Mesenteric fat pad (tissue), 1 donor: ENCODE results near the gene DIP2A. TPM values are rescaled to one million over a fixed set of nuclear protein-coding genes. Genes with fewer than 3 reads are reported as not detected.
A peak's percentile ranks its signal among the peaks of the same experiment; 100 is the strongest.
"Not testable (repeated sequence)": the region's sequence is repeated elsewhere in the genome, so short reads cannot be mapped to it uniquely, and the experiment has no call there.

Experiments
- DNase-seq: peaks from one replicate; pipeline ENCODE4 v3.0.0-alpha.2; 2020; ENCODE audit warnings: low spot score
- total RNA-seq: library from RNA; stranded (reverse); fragmentation: NEBNext Ultra II Directional; extraction: Animal tissue kit (Norgen Biotek cat#: 25700); gene quantifications from one replicate; pipeline ENCODE4 v1.2.1, GENCODE V29; 2021
- donor health status: DM: yes; HTN: yes; CAD: no.

Gene DIP2A
- total RNA-seq, 1 donor from 2014 or later: 33.9 TPM

DNA sequence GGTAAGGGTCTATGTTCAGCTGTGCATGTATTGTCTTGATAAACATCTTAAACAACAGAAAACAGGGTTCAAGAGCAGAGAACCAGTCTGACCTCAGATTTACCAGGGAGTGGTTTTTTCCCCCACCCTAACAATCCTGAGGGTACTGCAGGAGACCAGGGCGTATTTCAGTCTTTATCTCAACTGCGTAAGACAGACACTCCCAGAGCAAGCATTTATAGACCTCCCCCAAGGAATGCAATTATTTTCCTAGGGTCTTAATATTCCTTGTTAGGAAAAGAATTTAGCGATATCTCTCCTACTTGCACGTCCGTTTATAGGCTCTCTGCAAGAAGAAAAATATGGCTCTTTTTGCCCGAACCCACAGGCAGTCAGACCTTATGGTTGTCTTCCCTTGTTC, 9.8 kb upstream of the DIP2A start:
- DNase-seq: not testable (repeated sequence)

DNA sequence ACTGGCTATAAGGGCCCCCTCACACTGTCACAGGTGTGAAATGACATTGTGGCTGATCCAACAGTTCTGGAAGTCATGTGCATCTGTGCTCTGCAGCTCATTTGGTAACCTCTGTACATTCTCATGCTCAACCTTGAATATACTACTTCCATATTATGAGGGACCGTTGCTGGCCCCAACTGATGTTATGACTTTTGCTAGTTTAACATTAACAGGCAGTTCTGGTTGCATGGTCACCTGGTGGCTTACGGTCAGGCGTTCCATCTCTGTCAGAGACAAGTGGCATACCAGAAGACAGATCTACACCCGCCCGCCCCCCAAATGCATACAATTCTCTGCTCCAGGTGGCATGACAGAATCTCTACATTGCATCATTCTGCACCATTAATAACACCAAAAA, 6.0 kb upstream of the DIP2A start:
- peak; percentile 39 for DNase-seq

DNA sequence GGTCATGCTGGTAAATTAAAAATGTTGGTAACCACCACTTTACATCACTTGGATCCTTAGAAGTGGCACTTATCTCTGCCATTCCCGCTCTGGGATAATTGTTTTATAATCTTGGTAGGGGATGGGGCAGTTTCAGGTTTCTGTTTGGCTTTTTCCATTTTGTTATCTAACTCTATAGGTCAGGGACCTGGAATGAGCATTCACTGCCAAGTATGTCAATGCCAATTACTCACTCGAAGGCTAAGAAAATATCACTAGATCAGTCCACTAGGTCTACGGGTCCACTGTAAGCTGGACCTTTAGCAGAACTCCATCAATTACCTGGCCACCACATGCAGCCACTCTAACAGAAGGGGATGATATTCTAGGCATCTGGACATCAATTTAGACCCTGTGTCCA, 4.5 kb upstream of the DIP2A start:
- no peak for DNase-seq

DNA sequence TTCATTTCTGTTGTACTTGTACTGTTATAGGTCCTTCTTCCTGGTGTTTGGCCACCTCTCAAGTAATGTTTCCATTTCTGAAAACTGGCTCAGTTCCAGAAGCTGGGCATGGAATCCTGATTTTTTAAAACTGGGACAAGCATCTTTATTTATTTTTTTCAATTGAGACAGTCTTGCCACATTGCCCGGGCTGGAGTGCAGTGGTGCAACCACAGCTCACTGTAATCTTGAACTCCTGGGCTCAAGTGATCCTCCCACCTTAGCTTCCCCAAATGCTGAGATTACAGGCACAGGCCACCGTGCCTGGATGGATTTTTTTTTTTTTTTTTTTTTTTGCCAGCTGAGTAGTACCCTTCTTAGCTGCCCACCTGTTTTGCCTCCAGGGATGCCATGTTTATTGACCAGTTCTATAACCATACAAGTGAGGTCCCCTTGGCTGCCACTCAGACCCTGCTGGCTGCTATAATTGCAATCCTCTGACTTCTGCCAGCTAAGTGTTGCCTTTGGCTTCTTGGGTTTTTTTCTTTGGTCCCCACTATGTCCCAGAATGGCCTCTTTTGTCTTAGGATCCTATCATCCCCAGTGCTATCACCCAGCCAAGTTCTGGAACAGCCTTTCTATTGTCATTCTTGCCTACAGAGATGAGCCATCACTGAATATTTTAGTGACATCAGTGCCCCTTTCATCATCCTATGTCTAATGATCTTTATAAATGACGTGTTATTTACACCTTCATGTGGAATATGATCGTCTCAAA, 3.9 kb upstream of the DIP2A start:
- DNase-seq: peak; percentile 35

DNA sequence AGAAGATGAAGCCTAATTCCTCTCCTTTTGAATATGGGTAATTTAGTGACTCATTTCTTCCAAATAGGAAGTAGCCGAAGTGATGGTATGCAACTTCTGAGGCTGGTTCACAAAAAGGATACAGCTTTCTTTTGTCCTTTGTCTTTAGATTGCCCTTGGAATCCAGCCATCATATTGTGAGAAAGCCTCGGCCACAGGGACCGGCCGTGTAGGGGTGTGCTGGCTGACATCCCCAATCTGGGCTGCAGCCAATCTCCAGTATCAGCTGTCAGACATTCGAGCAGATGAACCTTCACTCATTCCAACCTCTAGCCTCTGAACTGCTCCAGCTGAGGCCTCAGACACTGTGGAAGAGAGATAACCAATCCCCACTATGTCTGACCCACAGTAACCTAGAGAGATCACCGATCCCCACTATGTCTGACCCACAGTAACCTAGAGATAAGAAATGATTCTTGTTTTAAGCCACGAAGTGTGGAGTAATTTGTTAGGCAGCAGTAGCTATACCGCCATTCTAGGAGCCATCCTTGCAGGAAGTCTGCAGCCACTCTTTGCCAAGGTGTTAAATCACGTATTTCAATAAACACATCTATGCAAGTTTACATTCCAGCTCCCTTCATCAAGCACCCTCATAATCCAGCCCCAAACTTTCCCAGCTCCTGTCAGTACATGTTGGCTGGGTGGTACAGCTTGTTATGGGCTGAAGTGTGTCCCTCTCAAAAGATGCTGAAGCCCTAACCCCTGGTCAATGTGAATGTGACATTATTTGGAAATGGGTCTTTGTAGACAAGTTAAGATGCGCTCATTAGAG, 2.9 kb upstream of the DIP2A start:
- DNase-seq: peak; percentile 37

DNA sequence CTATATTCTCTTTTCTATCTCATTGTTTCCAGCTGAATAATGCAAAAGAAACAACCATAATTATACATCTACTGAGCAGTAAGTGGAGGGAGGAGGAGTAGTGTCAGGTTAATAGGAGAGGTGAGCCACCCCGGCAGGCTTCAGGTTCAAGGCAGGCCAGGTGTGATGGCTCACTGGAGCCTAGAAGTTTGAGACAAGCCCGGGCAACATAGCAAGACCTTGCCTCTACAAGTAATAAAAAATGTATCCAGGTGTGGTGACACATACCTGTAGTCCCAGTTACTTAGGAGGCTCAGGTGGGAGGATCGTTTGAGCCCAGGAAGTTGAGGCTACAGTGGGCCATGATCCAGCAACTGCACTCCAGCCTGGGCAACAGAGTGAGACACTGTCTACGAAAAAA, 1.9 kb upstream of the DIP2A start:
- peak; percentile 3 for DNase-seq

DNA sequence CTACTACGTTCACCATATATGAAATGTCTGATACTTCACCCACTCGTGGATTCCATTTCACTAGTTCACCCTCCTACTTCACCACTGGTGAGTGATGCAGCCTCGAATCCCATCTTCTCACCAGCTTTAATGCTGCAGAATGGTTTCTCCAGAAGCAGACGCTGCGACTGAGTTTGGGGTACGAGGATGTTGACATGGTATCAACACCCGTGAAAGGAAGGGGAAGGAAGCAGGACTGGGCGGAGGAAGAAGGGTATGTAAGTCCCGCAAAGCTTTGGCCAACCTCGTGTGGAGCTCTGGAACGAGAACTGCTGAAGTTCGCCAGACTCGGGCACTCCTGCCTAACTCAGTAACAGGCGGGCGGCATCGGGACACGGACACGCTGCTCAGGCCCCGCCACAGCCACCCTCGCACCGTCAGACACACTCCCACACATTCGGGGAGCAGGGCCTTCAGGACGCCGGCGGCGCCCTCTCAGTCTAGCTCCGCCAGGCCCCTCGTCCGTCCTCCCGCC, 833 bp upstream of the DIP2A start:
- peak; percentile 89 for DNase-seq

DNA sequence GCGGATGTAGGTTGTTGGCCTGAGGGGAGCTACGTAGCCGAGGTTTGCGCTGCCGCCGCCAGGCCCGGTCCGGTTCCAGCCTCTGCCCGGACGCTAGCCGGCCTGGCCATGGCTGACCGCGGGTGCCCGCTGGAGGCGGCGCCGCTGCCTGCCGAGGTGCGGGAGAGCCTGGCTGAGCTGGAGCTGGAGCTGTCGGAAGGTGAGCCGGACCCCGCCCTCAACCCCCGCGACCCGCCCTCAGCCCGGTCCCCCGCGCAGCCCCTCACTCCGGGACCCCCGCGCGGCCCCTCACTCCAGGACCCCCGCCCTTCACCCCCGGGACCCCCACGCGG, 299 bp downstream of the DIP2A start:
- no peak for DNase-seq

DNA sequence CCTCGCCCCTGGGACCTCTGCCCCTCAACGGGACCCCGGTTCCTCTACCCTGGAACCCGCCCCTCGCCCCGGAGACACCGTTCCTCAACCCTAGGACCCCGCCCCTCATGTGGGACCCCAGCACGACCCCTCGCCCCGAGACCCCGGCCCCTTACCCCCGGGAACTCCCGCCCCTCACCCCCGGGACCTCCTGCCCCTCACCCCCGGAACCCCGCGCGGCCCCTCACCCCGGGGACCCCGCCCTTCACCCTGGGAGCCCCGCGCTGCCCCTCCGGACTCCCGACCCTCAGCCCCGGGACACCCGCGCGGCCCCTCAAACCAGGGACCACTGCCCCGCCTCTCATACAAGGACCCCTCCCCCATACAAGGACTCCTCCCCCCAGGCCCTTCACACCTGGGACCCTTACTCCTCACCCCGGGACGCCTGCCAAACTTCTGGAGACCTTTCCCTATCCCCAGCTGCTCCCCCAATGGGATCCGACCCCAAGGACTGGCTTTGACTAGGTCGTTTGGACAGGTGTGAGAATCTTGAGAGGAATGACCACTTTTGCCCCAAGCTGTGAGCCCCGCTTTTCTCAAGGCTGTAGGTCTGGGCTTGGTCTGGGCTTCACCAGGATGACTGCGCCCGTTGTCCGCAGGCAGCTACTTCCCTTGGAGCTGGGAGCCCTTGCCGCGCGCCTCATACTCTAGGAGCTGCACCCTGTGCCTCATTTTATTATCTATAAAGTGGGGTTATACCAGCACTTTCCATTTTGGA, 843 bp downstream of the DIP2A start:
- DNase-seq: peak; percentile 89

DNA sequence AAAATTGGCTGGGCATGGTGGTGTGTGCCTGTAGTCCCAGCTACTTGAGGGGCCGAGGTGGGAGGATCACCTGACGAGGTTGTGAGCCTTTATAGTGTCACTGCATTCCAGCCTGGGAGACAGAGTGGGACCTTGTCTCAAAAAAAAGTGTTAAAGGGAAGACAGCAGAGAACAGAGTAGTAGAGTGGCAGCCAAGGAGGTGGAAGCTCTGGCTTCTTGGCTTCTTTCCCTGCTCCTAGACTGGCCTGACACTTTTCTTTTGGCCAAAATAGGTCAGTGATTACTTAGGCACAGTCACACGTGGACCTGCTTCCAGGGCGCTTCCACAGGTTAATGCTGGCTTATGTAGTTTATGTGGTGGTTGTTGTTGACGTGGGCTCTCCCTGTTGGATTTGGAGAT, 3.2 kb downstream of the DIP2A start:
- DNase-seq: peak; percentile 11

DNA sequence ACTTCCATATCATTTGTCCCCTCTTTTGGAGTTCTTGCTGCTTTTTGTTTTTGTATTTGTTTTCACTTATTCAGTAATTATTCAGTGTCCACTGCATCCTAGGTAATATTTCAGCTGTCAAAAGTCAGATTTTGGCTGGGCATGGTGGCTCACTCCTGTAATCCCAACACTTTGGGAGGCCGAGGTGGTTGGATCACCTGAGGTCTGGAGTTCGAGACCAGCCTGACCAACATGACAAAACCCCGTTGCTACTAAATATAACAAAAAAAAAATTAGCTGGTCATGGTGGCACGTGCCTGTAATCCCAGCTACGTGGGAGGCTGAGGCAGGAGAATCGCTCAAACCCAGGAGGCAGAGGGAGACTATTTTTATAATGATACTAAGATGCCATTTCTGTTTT, 6.5 kb downstream of the DIP2A start:
- peak; percentile 55 for DNase-seq

DNA sequence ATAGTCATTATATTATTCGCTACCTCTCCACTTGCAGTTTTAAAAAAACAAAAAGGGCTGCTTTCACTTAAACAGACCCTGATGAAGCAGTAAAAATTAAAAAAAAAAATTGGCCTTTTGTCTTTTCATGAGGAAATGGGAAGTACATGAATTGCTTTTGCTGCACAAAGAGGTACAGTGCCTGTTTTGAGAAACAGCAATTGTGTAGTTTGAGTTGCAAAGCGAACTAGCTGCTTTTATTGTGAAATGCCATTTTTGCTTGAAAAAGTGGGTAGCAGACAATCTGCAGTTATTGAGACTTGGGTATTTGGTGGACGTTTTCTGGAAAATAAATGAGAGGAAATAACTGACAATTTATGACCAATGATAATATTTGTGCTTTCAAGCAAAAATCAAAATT, 7.0 kb downstream of the DIP2A start:
- DNase-seq: no peak

DNA sequence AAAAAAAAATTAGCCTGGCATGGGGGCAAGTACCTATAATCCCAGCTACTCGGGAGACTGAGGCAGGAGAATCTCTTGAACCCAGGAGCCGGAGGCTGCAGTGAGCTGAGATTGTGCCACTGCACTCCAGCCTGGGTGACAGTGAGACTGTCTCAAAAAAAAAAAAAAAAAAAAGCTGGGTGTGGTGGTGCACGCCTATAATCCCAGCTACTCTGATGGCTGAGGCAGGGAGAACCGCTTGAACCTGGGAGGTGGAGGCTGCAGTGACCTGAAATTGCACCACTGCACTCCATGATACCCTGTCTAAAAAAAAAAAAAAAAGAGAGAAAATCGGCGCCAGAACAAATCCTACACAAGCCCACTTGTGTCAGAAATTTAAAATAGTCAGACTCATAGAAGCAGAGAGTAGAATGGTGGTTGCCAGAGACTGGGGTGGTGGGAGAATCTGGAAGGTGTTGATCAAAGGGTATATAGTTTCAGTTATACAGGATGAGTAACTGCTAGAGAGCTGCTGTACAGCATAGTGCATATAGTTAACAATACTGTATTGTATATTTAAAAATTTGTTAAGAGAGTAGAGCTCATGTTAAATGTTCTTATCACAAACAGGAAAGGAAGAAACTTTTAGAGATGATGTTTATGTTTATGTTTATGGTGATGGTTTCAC, 9.6 kb downstream of the DIP2A start:
- no peak for DNase-seq

DNA sequence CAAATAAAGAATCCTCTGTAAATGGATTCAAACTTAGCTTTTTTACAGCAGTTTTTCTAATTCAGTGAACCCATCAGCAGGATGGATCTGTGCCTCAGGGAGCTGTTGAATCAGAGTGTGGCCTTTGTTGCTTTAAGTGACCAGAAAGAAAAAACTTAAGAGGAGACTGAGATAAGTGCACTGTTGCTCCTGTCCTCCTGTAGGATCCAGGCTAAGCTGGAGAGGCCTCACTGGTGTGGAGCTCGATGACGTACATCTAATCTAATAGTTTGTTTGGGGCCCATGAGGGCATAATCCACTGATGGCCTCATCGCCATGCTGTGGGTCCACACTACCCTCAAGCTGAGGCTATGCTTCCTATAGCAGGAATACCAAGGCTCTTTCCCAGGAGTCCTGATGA, 10.6 kb downstream of the DIP2A start:
- DNase-seq: no peak

DNA sequence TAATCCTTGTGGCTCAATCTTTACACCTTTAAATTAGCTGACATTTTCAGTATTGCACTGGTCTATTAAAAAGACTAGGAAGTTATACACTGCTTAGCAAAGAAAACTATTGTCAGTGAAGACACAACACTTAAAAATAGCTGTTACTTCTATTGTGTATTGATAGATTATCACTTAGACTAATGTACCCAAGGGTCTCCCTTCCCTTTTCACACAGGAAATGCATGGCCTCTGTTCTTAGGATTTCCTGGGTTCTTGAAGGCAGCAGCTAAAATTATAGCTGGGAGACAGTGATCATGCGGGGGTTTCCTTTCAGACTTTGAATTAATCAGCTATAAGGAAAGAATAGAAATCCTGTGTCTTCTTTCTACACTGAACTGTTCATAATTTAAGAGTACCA, 12.8 kb downstream of the DIP2A start:
- no peak for DNase-seq

DNA sequence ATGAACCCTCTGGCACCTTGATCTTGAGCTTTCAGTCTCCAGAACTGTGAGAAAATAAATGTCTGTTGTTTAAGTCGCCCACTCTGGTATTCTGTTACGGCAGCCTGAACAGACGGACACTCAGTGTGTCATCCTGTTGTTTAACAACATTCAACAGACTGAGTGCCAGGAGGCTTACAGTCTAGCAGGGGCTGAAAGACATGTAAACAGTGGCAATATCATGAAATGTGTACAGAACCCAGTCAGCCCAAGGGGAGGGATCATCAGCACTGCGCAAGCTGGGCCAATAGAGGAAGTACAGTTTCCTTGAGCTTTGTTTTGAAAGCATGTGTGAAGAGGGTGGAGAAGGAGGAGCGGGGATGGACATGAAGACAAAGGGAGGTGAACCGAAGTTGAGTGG, 13.6 kb downstream of the DIP2A start:
- no peak for DNase-seq

DNA sequence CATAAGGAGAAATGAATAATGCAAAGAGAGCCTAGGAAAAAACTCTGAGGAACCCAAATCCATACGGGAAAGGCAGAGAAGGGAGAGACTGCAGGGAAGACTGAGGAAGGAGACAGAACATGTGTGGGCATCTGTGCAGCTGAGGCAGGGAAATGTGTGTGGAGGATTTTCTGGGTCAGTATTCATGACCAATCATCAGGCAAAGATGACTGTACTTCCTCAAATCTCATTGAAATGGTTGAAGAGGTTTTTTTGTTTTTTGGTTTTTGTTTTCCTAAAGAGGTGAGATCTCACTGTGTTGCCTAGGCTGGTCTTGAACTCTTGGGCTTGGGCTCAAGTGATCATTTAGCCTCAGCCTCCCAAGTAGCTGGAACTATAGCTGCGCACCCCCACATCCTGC, 15.7 kb downstream of the DIP2A start:
- no peak for DNase-seq

DNA sequence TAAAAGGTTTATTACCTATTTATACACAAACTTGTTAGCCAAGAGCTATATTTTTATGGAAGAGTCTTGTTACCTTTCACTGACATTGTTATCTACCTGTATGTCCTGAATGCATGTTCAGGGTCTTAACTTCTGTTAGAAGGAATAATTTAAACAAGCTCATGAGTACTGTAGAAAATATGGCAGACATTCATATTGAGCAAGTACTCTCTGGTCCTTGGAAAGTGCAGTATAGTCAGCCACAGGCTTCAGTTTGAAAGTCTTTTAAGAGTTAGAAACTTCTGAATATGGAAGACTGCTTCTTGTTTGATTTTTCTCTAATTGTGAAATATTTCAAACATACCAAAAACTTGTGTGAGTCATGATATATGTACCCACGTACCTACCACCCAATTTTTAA, 16.6 kb downstream of the DIP2A start:
- no peak for DNase-seq

DNA sequence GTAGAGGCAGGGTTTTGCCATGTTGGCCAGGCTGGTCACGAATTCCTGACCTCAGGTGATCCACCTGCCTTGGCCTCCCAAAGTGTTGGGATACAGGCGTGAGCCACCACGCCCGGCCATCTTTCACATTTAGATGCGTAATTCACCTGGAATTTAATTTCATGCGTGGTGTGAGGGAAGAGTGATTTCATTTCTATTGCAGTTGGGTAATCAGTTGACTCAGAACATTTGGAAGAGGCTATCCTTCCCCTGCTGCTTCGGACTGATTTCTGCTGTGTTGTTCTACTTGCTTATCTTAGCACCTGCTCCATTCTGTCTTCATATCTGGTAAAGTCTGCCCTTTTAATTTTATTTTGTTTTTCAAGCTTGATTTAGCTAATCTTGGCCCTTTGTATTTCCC, 19.1 kb downstream of the DIP2A start:
- no peak for DNase-seq

DNA sequence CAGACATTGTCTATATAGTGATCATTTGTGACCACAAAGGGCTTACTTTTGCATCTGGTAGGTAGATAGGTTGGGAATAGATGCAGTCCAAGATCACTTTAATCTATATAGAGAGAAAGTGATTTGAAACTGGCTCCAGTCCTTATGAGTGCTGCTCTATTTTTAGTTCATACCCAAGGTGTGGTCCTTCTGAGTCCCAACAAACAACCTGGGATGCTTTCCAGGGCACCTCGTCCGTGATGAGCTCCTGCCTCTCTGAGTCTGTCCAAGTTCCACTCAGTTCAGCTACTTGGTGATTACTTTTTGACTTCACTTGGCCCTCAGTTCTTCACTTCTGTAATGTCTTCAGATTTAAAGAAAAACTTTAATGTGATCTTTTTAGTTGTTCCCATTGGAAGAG, 20.2 kb downstream of the DIP2A start:
- DNase-seq: no peak

DNA sequence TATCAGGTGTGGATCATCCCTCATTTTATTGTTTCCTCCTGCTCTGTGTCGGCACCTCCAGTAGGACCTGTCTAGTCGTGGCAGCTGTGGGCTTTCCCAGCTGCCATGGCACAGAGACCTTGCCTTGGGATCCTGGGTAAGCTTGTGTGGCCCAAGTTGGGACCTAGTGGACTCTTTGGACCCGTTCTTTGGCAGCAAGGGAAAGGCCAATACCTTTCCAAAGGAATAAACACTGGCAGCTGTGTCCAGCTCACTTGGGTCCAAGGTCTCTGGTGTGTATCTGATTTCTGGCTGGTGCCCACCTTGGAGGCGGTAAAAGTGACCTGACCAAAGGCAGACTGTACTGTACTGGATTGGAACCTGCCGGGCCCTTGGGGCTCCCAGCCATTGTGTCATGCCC, 21.8 kb downstream of the DIP2A start:
- DNase-seq: no peak
